Activated CD4-positive, CD25-positive, alpha-beta regulatory T cell treated with anti-CD3 and anti-CD28 coated beads, Interleukin-2, amount 50 U/mL, for 24 hours (primary cell): ENCODE measurements around the gene CBR1.

ENCODE experiments used
- ATAC-seq, 2 donors: fragments of 150-1000 bp; cut with Tn5 transposase; one replicate each; pipeline ENCODE4 v1.10.0; 2021; ENCODE audit warnings: mild to moderate bottlenecking in 1 of 2, moderate library complexity in 1 of 2

Gene CBR1

DNA sequence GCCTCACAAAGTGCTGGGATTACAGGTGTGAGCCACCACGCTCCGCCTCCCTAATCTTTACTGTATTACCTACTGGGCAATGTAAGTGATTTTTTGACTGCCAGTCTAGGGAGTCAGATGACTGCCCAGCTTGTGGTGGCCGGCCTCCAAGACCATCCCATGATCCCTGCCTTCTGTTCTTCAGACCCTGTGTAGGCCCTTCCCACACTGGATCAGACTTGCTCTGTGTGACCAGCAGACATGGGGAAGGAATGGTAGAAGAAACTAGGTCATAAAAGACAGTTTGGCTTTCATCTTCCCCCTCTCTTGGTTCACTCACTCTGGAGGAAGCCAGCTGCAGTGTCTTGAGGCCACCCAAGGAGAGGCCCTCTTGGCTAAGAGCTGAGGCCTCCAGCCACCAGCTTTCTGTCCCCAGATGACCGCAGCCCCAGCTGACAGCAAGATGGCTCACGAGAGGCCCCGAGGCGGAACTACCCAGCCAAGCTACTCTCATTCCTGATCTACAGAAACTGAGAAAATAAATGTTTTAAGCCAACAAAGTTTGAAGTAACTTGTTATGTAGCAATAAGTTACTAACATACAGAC lies 50.6 kb downstream of the CBR1 start:
- no peak for ATAC-seq
